Measurements from ENCODE around the gene PCDH15.
"Not testable (repeated sequence)": the region's sequence is repeated elsewhere in the genome, so short reads cannot be mapped to it uniquely, and the experiment has no call there.

The PCDH15 gene

DNA sequence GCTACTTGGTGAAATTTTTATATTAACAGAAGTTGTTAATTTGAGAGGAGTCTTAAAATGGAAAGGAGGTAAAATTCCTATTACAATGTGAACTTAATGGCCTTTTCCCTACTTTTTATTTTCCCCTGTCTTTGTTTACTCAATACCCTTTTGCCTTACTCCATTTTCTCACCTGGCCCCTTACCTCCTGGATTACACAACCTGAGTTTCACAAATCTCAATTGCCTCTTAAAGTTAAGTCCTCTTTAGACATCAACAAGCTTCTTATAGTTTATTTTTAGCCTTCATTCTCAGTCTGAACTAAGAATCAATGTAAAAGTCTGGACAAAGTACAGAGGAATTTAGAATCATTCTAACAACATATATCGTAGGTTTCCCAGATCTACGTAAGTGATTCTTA is 247.0 kb downstream of the PCDH15 start:
- DNase-seq (ENCODE audit: low read depth, low spot score), result no peak

DNA sequence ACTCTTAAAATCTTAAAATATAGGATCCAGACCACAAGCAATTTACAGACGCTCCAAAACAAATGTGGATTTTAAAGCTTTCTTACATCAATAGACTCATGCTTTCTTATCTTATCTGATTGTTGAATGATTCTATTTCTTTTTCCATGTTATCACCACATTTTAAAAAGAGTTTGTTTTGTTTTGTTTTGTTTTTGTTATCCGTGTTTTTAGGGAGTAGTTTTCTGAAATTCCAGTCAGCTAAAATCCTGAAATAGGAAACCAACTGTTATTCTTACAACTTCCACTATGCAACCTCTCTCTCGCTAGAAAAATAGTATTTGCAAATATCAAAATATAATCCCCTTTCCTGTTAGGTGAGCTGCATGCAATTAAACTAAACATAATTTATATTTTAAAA is 251.0 kb downstream of the PCDH15 start:
- no peak for DNase-seq (ENCODE audit: low read depth, low spot score)

DNA sequence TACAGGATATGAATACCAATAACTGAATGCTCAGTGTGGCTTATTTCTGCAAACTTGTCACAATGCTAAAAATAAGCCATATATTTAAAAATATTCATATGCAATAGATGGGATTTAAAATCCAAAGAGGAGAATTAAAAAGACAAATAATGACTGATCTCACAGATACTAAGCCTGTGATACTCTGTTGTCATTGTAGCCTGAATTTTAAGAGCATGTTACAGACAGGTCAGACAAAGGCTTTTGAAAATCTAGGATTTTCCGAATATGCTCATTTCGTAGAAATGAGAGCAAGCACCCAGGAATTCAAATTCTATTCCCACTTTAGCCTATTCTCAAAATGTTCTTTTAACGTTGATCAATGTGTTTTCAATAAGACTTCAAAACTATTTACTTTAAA is 269.7 kb downstream of the PCDH15 start:
- DNase-seq (ENCODE audit: low read depth, low spot score), result no peak

DNA sequence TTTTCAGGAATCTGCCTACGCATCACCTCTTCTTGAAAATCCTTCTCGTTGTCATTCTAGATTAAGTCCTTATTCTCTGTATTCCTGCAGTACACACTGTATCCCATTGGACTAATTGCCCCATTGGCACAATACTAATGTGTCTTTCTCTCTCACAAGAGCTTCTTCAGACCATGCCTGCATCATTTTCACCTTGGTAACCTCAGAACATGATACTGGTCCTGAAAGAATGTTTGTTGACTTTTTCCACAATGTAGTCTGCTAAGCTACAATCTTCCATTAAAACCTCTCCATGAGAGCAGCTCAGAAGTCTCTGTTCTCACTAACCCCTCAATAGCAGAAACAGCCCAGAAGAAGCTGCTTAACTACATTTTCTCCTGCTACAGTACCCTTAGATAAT is 270.7 kb downstream of the PCDH15 start:
- no peak for DNase-seq (ENCODE audit: low read depth, low spot score)

DNA sequence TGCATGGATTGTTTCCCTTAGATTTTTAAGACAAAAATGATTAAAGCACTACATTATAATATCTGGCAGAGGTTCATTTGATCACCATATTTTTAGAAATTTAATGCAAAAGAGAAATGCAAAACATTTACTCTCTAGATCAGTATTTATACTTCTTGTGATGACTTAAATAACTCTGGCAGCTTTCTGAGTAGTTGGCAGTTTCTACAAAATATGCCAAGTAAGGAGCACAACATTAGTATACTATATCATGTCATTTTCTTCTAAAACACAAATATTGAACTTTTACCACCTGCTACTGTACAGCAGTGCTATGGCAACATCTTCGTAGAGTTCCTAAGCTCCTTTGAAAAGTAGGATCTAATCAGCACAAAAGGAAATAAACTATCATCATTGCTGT is 275.2 kb downstream of the PCDH15 start:
- no peak for DNase-seq (ENCODE audit: low read depth, low spot score)

DNA sequence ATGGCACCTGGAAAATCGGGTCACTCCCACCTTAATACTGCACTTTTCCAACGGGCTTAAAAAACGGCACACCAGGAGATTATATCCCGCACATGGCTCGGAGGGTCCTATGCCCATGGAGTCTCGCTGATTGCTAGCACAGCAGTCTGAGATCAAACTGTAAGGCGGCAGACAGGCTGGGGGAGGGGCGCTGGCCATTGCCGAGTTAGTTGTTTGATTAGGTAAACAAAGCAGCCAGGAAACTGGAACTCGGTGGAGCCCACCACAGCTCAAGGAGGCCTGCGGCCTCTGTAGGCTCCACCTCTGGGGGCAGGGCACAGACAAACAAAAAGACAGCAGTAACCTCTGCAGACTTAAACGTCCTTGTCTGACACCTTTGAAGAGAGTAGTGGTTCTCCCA is 285.8 kb downstream of the PCDH15 start:
- DNase-seq (ENCODE audit: low read depth, low spot score), result not testable (repeated sequence)

DNA sequence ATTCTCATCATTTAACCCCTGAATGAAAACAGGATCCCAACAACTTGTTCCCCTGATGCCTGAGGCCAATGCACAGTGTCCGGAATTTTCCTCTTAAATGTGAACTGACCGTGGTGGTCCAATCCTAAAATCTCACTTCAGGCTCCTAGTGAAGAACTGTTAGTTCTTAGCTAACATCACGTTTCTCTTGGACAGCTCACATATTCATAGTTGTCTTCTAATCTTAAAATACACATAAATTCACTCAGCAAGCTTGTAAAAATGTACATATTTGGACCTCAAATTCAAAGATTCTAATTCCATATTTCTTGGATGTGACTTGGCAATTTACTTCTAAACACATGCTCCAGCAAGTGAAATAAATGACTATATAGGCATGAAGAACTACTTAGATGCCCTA is 297.2 kb downstream of the PCDH15 start:
- DNase-seq (ENCODE audit: low read depth, low spot score), result no peak

DNA sequence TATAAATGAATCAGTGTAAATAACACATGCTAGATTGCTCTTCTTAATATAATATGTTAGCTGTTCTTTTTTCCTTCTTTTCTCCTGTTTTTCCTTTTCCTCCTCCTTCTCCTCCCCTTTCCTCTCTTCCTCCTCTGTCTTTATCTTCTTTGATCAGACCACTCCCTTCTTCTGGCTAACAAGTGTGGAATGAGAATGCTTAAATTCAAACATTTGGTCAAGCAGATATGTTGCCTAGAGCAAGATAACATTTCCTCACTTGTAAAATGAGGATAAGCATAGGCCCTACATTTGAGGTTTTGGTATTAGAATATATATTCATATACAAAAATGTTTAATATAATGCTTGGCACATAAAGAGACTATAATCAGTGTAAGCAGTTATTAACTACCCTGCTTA is 299.1 kb downstream of the PCDH15 start:
- DNase-seq (ENCODE audit: low read depth, low spot score), result no peak

DNA sequence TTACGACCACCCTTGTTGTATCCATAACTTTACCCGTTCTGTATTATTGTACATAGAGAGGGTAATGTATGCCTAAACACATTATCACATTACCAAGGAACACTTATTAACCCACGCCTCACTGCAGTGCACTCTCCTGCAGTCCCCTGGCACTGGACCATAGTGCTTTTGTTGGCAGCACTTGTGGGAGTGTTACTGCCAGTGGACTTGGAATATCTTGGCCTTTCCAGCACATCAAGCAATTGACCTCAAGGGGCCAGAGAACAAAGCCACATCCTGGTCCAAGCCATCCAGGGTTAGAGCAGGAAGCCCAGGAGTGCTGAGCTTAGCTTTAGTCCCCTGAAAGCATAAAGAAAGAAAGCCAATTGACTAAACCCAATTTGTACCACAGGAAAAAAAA is 304.2 kb downstream of the PCDH15 start:
- DNase-seq (ENCODE audit: low read depth, low spot score), result no peak

DNA sequence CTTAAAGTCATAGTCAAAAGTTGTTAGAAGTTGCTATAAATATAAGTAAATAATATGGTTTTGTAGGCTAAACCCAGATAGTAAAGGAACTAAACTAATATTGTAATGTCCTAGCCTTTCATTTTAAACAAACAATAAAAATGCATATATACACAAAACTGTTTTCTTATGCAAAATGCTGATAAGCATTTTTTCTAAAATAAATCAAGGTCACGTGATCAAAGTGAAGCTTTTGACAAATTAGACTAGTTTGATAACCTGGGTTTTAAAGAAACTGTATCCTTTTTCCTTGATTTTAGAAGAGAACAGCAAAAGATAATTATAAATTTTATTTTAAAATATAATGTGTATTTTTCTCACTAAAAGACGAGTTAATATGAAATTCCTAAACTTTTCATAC is 313.3 kb downstream of the PCDH15 start:
- DNase-seq (ENCODE audit: low read depth, low spot score), result no peak

DNA sequence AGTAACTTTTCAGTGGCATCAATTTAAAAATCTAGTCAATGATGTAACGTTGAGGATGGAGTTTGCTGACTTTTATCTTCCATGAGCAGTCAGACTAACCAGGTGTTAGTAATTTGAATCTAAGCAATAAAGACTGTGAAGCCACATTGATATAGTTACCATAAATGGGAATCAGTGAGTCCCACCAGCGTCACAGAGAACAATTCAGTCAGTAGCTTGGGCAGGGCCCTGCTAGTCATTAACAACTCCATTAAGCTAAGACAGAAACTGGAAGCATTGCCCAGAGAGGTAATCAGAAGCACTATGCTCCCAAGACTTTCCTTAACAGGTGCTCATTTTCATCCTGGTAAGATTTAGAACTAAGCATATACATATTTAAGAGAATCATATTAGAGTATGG is 315.1 kb downstream of the PCDH15 start:
- no peak for DNase-seq (ENCODE audit: low read depth, low spot score)

DNA sequence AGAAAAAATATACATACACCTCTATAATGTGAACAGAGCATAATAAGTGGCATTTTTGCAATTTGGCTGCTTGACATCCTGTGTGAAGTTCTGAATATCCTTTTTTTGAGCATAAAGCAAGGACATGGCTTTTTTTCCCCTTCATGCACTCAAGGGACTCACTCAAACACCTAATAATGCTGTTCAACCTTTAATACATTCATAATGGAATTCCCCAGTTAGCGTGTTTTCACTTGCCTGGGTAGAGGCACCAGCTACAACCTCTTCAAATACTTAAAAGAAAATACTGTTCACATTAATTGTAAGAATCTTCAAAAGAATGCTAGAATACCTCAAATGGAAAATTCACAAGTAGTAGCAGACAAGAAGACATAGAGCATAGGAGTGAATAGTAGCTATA is 316.8 kb downstream of the PCDH15 start:
- DNase-seq (ENCODE audit: low read depth, low spot score), result no peak

DNA sequence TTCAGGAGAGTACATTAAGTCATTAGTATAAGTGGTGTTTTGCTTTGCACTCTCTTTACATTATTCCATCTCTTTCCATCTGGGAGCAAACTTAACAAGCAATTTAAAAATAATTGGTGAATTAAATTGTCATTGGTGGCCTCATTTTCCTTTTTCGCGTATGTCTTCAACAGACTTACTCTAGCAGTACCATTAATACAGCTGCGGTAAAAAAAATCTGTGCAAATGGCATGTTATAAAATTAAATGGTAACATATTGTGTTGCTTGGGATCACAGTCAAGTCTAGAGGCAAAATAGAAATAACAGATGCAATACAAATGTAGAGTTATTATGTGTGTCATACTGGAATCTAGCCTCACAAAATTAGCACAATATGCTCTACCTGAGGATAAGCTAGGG is 322.4 kb downstream of the PCDH15 start:
- DNase-seq (ENCODE audit: low read depth, low spot score), result no peak

DNA sequence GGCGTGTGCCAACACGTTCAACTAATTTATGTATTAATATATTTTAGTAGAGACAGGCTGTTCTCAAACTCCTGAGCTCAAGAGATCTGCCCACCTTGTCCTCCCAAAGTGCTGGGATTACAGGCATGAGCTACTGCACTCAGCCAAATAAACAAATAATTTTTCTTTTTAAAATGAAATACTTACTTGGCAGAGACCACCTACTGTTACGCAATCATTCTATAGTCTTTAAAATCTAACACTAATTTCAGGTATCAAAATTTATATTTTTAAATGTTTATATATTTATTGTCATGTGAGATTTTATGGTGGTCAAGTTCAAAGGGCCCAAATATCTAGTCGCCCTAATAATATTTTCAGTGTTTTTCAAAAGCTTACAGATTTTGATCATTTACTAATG is 323.3 kb downstream of the PCDH15 start:
- no peak for DNase-seq (ENCODE audit: low read depth, low spot score)

DNA sequence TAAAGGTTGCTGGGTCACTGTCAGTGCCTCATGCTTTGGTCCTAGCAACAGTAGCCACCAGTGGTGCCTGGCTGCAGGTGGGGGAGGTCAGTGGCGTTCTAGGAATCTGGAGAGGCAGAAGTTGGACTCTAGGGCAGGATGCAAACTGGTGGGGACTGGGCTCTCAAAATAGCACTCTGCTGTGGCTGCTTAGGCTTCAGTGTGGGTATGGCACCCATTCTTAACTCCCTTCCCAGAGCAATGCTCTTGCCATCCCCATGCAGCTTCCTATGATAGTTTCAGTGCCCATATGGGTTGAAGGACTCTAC is 330.8 kb downstream of the PCDH15 start:
- no peak for DNase-seq (ENCODE audit: low read depth, low spot score)

DNA sequence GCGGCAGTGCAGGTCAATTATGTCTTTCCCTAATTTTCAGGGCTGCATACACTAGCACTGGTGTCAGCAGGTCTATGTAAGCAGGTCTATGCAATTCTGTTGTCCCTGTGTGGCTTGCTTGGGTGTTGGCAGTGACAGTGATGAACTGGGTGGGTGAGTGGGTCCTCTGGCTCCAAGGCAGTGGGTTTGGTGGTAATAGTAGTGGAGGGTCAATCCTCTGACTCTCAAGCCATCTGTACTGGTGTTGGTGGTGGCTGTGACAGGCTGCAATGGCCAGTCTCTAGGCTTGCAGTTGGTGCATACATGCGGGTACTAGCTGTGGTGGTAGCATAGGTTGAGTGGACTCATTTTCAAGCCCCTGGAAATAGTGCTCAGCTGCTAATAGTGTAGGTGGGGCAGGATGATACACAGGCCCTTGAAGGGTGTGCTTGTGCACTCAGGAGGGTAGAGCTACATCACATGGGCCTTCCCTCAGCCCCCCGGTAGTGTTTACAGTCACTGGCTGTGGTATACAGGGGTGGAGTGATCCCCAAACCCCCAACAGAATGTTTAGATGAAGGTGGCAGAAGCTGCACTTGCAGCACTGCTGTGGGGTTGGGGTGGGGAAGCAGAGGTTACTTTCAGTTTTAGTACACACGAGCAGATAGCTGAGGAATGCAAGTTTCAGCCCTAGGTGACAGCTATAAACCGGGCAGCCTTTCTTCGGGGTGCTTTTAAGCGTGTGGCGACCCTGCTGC is 331.3 kb downstream of the PCDH15 start:
- no peak for DNase-seq (ENCODE audit: low read depth, low spot score)

DNA sequence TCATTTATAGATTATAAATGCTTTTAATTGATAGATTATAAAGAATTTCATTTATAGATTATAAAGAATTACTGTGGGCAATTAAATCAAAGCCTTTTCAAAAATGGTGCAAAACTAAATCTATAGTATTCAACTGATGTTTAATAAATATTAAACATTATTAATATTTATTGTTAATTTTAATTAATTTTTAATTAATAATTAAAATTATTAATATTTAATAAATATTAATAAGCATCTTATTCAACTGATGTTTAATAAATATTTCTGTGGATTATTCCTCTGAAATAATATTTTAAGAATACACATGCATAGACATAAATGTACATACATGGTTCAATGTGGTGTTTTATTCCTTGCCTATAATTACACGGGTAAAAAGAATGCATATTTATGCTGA is 346.8 kb downstream of the PCDH15 start:
- no peak for DNase-seq (ENCODE audit: low read depth, low spot score)

DNA sequence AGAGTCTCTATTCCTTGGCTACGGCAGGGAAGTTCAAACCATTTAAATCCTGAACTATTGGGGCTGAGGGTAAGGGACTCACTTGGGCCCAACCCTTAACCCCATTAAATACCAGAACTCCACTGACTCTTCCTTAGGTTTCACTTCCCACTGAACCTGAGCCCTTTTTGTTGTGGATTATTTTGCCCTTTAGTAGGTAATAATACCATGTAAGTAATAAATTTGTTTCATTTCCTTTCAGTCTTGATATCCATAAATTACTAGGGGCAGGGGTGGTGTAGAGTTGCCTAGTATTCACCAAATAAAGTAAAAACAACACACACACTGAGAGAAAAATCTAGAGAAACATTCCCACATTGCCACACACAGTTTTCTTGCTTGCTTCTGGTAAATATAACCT is 352.0 kb downstream of the PCDH15 start:
- DNase-seq (ENCODE audit: low read depth, low spot score), result no peak

DNA sequence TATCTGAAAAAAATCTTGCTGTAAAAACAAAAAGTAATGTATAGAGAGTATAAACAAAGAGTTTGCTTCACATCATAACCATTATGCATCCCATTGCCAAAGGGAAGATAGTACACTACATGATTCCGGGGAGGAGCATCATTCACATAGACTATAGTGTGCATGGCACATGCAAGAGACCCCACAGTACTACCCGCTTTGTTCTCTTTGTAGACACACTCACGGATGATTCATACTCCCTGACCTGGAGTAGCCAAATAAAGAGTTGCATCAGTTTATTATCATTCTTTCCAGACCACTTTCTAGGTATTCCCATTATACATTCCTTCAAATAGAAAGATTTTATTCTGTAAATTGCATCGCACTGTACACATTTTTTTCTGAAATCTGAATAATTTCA is 356.9 kb downstream of the PCDH15 start:
- DNase-seq (ENCODE audit: low read depth, low spot score), result no peak

DNA sequence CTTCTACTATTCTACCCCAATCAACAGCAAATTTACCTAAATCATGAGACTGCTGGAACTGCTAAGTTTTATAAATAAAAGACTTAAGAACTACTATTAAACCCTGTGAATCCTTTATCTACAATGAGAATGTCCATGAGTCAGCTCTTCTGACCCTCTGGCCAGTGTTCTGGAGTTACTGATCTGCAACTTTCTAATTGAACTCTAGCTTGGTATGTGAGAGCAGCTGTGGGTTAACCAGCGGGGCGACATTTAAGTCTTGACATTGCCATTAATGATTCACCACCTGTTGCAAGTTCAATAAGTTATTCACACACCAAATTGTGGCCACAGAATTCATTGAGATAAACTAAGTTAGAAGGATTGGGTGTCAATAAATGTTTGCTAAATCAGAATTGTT is 359.8 kb downstream of the PCDH15 start:
- DNase-seq (ENCODE audit: low read depth, low spot score), result no peak

DNA sequence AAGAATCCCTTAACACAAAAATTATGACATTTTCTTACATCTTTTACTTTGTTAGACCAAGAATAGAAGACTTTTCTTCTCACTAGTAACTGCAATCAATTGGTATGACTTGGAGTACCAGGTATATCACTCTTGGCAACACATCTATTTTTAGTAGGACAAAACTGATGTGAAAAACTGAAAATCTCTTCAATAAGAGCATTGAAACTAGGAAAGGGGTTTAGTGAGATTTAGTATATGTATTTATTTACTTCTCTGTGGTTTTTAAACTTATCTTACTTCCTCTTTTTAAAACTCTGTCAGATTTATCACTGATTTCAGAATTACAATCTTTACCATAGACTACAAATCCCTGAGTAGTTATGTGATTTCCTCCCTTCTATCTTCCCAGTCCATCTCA is 366.2 kb downstream of the PCDH15 start:
- DNase-seq (ENCODE audit: low read depth, low spot score), result no peak

DNA sequence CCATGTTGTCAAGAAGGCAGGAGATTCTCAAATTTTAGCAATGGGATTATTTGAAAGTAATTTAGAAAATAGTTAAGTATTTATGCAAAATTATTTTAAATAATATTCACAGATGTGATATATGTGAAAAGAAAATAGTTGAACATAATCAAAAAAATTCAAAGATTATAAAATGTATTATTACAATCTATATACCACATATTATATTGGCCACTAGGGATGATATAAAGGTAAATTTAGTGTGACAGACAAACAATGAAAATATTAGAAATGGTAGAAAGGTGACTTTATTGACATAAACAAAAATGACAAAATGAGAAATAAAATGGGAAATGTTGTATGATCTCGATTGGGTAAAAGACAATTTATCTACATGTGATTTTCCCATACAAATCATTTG is 385.5 kb downstream of the PCDH15 start:
- no peak for DNase-seq (ENCODE audit: low read depth, low spot score)

DNA sequence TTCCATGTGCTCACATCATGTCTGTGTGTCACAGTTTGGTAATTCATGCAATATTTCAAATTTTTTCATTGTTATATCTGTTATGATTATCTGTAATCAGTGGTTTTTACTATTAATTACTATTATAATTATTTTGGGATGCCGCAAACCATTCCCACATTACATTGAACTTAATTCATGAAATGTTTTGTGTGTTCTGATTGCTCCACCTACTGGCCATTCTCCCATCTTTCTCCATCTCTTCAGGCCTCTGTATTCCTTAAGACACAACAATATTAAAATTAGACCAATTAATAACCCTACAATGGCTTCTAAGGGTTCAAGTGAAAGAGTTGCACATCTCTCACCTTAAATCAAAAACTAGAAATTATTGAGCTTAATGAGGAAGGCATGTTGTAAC is 398.5 kb downstream of the PCDH15 start:
- no peak for DNase-seq (ENCODE audit: low read depth, low spot score)

DNA sequence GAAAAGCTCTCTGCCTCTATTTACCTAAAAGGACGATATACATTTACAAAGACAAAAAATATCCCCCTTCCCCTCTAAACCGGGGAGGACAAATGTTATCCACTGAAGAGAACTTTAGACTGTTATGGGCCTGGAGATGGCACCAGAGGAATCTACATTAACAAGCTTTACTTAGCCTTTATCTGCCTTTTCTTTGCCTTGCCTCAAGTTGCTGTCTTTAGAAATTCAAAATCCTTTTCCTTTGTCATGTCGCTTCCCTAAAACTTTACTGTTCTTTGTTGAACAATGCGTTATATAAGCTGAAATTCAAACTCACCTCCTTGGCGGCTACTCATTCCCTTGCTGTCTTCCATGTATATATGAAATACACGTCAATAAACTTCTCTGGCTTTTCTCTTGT is 405.0 kb downstream of the PCDH15 start:
- DNase-seq (ENCODE audit: low read depth, low spot score), result no peak
